PC-3 (cell line): ENCODE results near the gene DLGAP1.

Experiments used
- CTCF ChIP-seq: fragments of 300-600 bp; sonication (generic); conservative IDR thresholded peaks from 2 replicates; pipeline ENCODE4 v1.5.1; 2017; ENCODE audit warnings: antibody characterized with exemption, low read depth, mild to moderate bottlenecking, low read length
- EZH2 ChIP-seq: fragments of 300-600 bp; sonication (generic); IDR thresholded peaks from one replicate; pipeline ENCODE4 v1.6.1; 2017; ENCODE audit warnings: antibody characterized with exemption, mild to moderate bottlenecking, low read length; ENCODE audit not compliant: unreplicated experiment
- EZH2phosphoT487 ChIP-seq: fragments of 300-600 bp; sonication (generic); IDR thresholded peaks from 2 replicates; pipeline ENCODE4 v1.6.1; 2018; ENCODE audit warnings: mild to moderate bottlenecking, antibody characterized with exemption, low read length, borderline replicate concordance

- TF ChIP-seq CTCF (peak; percentile 95), EZH2phosphoT487 (no peak), EZH2 (no peak)
These were observed 869.2 kb downstream of the DLGAP1 start for GRCh38 chr18:3585656-3586509.
